Erythroblast (primary cell): ENCODE measurements around the gene IL3RA.
"Not testable (repeated sequence)": the region's sequence is repeated elsewhere in the genome, so short reads cannot be mapped to it uniquely, and the experiment has no call there.

Source experiments
- DNase-seq, 2 experiments: peaks; one replicate each; lab custom pipeline; 2025; lab: John Stamatoyannopoulos, UW
- GATA1 ChIP-seq: IDR thresholded peaks from 2 replicates; pipeline ENCODE4 v1.6.1; 2011; ENCODE audit warnings: low read depth, mild to moderate bottlenecking, control low read depth, low read length, moderate library complexity
- POLR2A ChIP-seq: IDR thresholded peaks from 2 replicates; pipeline ENCODE4 v1.6.1; 2011; ENCODE audit warnings: mild to moderate bottlenecking, low read length

Gene IL3RA

DNA sequence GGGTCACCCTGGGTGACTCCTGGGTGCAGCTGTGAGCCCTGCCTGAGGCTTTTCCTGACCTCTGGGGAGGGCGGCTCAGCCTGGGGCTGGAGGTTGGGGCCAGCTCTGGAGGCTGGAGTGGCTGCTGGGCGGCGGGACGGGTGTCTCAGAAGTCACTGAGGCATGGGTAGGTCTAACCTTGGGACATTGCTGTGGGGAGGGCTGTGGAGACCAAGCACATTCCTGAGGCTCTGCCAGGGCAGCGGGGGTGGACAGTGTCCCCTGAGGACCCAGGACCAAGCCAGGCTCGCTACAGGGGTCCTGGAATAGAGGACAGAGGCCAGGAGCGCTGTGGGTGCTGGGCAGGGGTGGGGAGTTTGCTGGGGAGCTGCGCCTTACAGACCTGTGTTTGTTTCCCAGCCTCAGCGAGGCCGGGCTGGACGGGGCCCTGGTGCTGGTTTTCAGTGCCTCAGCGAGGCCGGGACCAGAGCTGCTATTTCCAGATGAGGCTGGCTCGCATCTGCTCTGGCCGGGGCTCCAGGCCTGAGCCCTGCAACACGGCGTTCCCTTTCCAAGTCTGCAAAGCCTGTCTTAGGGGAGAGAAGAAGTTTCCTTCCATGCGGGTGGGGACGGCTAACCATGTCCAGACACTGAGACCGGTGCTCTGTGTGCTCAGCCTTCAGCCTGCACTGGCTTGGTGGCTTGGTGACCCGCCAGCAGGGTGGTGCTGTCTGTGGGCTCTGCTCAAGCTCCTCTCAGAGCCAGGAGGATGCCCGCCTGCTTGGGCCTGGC lies 58.3 kb downstream of the IL3RA start:
- no peak for TF ChIP-seq GATA1
- no peak for DNase-seq

DNA sequence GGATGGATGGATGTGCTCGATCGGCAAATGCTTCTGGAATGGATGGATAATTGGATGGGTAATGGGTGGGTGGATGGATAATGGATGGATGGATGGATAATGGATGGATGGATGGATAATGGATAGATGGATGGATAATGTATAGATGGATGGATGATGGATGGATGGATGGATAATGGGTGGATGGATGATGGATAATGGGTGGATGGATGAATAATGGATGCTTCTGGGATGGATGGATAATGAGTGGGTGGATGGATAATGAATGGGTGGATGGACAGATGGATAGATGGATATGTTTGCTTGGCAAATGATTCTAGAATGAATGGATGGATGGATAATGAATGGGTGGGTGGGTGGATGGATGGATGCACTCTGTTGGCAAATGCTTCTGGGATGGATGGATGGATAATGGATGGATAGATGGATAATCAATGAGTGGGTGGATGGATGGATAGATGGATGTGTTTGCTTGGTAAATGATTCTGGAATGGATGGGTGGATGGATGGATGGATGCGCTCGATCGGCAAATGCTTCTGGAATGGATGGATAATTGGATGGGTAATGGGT lies 59.1 kb downstream of the IL3RA start:
- TF ChIP-seq GATA1 (no peak), POLR2A (no peak)
- no peak for DNase-seq

- DNase-seq, result no peak
- TF ChIP-seq GATA1 (no peak), POLR2A (no peak)
Observed at GRCh38 chrX:1397001-1397400, 60.4 kb downstream of the IL3RA start.

- no peak for TF ChIP-seq POLR2A
- TF ChIP-seq GATA1, result no peak
- DNase-seq, result no peak
Observed at GRCh38 chrX:1397441-1398270, 61.1 kb downstream of the IL3RA start.

- no peak for TF ChIP-seq POLR2A
- no peak for TF ChIP-seq GATA1
- no peak for DNase-seq
Observed at GRCh38 chrX:1398431-1399340, 62.1 kb downstream of the IL3RA start.

GRCh38 chrX:1400049-1400448 lies 63.5 kb downstream of the IL3RA start:
- no peak for DNase-seq
- TF ChIP-seq GATA1, result no peak
- TF ChIP-seq POLR2A, result no peak

- no peak for DNase-seq
- no peak for TF ChIP-seq GATA1
- TF ChIP-seq POLR2A, result no peak
Observed at GRCh38 chrX:1400742-1401471, 64.3 kb downstream of the IL3RA start.

GRCh38 chrX:1401611-1402430 lies 65.2 kb downstream of the IL3RA start:
- DNase-seq, result no peak

DNA sequence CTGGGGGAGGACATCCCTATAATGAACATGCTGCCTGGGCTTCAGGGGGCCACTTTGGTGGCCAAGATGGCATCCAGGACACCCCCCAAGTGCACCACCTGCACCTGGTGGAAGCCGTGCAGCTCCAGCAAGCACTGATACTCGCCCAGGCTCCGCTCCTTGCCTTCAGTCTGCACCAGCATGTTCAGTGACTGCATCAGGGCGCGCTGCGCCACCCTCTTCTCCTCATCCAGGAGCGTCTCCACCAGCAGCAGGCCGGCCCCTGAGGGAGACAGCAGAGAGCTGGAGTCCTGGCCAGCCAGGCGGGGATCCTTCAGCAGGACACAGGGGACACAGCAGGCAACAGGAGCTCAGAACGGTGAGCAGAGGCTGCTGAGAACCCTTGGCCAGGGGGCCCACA lies 66.6 kb downstream of the IL3RA start:
- TF ChIP-seq POLR2A, result no peak
- TF ChIP-seq GATA1, result no peak
- no peak for DNase-seq

More at GRCh38 chrX:1401611-1402430, 65.2 kb downstream of the IL3RA start:
- TF ChIP-seq POLR2A (peak; percentile 21), GATA1 (no peak)

- DNase-seq, result not testable (repeated sequence)
Observed at GRCh38 chrX:1403867-1404266, 67.3 kb downstream of the IL3RA start.

DNA sequence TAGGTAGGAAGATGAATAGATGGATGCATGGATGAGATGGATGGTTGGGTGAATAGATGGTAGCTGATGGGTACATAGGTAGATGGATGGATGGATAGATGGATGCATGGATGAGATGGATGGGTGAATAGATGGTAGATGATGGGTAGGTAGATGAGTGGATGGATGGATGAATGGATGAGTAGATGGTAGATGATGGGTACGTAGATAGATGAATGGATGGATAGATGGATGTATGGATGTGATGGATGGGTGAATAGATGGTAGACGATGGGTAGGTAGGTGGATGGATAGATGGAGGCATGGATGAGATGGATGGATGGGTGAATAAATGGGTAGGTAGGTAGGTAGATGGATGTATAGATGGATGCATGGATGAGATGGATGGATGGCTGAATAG lies 69.2 kb downstream of the IL3RA start:
- DNase-seq, result not testable (repeated sequence)

DNA sequence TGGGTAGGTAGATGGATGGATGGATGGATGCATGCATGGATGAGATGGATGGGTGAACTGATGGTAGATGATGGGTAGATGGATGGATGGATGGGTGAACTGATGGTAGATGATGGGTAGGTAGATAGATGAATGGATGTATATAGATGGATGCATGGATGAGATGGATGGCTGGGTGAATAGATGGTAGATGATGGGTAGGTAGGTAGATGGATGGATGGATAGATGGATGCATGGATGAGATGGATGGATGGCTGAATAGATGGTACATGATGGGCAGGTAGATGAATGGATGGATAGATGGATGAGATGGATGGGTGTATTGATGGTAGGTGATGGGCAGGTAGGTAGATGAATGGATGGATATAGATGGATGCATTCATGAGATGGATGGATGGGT lies 70.5 kb downstream of the IL3RA start:
- TF ChIP-seq POLR2A (no peak), GATA1 (no peak)
- DNase-seq, result no peak

DNA sequence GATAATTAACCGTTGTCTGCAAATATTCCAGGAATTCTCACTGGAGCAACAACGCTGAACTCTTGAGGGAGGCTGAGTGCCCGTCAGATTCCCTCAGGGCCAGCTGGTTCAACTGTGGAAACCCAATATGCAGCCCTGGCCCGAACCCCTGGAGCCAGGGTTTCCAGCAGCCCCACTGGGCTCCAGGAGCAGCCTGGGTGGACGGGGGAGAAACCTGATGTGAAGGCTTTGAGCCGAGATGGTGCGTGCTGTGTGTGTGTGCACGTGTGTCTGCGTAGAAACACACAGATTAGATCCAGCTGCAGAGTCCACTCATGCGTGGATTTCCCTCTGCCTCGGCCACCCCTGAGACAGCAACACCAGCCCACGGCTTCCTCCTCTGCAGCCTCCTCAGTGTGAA lies 74.7 kb downstream of the IL3RA start:
- no peak for DNase-seq
- TF ChIP-seq GATA1 (no peak), POLR2A (no peak)
